Measurements from ENCODE around the gene SEC61G. TPM values are rescaled to one million over a fixed set of nuclear protein-coding genes. Genes with fewer than 3 reads are reported as not detected.

Gene SEC61G
- polyA plus RNA-seq (2013, experiment 1 of 2; ENCODE audit: insufficient read length), result 392 TPM
- 308 TPM for polyA plus RNA-seq (2013, experiment 2 of 2; ENCODE audit: insufficient read length)

DNA sequence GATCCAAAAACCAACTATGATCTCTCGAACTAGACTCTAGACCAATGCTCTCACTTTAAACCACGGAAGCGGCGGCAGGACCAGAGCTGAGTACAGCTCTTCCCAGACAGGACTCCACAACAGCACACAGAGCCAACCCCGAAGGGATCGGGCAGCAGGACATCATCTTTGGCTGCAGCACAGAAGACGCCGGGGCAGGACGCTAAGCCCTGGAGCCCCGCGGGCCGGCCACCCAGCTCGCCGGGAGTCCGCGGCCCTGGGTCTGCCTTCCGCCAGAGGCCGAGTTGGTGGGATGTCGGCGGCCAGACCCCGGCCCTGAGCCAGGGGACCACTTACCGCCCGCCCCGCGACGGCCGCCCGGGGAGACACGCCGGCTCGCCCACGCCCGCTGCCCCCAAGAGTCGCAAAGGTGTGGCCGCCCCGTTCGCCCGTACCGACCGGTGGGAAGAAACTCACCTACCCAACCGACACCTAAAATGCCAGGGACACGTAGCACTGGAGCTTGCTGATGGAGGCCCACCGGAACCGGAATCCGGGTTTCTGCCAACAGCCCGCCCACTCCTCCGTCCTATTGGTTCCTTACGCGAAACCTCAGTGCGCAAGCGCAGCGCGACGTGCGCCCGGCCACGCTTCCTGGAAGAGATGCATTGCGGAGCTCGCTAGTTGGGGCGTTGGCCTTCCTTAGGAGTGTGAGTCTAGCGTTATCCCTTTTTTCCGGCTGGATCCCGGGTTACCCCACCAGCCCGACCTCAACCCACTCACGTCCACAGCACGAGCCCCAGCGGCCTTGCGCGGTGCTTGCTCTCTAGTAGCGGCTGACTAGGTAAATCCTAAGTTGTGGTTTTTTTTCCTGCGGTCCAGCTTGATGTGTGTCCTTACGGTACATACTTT is at the start of gene SEC61G:
Gene SEC61G (minus strand): TSS at position 510 of the 891 bp plus-strand sequence. CDS start 1,623 bp downstream, outside the sequence.
- peak; percentile 97 for DNase-seq

DNA sequence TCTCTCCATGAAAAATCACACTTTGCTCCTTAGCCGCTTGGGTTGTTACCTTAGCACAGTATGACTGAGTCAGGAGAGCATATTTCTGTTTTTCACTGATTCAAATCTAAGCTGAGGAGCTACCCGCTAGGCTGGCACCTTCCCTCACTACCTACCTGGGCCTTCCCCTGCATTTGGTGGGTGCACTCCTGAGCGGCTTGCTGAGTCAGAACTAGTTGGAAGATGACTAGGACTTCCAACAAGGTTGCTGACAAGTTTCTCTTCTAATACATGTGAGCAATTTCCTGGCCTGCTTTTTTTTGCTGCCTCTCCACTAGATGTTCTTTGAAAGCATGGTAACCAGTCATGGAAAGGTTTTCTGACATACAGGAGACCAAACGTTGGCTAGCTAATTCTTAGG is 43.8 kb upstream of the SEC61G start:
- DNase-seq, result peak; percentile 10

DNA sequence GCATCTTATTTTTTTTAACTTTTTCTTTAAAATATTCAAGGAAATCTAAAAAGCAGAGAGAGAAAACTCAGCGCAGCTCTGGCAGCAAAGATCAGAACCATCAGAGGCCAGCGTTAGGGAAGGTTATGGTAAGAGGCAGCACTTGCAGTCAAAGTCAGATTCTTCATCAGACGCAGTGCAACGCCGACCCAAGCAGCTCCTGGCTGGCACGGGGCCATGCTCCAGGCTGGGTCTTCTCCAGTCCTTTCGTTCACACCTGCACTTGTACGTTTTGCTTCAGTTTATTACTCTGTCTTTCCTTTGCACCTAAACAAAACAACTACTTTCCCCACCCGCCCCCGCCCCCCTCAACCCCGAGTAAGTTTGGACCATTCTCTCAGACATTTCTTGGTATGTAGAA is 43.1 kb upstream of the SEC61G start:
- DNase-seq, result no peak

DNA sequence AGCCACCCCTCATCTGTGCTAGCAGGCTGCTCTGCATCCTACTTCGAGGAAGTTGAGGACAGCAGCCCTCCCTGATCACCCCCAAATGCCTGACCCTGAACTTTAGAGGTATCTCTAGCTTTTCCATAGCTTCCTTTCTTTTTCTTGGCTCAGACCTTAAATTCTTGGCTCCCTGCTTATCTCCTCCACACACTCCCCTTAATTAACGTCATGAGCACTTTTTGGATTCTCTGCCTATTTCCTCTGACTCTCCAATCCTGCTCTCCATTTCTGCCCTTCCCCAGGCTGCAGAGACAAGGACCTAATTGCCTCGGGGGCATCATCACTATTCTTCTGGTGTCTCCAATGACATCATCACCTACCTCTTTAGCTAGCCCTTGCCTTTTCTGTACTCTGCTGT is 40.8 kb upstream of the SEC61G start:
- no peak for DNase-seq

DNA sequence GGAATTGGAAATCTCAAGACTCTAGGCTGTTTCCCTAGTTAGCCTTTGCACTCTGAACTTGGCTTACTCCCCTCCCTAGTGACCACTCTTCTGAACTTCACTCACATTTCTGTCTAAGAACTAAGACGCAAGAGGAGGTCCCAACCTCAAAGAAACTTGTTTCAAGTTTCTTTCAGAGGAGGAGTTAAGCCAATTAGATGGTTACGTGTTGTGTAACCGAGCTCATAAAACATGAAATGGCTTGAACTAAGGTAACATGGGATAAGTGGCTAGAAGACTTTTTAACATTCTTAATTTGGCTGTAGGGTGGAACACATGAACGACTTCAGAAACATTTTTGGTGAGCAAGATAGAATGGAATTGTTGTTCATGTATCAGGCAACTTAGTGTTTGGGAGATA is 39.5 kb upstream of the SEC61G start:
- no peak for DNase-seq

DNA sequence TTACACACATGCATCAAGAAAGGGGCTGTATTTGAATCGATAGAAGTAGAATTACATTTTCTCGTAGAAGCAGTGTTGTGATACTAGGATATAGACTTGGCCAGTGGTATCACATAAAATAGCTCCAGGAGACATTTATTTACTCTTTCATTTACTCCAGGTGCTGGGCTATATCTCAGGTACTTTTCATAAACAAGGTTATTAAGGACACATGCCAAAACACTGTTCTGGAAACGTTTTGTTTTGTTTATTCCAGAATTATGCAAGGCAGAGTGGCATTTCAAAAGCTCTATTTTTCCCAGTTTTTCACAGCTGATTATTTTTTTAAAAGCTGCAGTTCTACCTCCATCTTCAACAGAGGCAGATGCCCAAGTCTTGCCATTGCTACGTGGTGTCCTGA is 37.8 kb upstream of the SEC61G start:
- no peak for DNase-seq

DNA sequence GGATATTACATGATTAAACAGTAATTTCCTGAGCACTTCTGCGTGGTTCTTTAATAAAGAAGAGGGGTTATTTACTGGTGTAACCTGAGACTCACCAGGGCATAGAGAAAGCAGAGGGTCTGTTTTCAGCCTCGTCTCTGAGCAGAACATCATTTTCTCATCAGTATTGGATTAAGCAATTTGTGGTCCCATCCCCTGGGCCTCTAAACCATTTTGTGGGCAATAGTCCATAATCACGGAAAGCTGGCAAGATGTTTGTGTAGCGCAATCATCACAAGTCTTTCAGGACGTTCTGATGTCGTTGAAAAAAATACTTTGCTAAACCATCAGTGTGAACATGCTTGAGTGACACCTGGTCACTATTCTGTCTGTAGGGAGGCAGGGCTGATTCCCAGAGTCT is 37.1 kb upstream of the SEC61G start:
- no peak for DNase-seq

DNA sequence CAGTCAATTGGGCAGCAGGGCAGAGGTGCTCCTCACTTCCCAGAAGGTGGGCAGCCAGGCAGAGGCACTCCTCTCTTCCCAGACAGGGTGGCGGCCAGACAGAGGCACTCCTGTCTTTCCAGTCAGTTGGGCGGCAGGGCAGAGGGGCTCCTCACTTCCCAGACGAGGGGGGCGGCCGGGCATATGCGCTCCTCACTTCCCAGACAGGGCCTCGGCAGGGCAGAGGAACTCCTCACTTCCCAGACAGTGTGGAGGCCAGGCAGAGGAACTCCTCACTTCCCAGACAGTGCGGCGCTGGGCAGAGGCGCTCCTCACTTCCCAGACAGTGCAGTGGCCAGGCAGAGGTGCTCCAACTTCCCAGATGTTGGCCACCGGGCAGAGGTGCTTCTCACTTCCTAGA is 33.4 kb upstream of the SEC61G start:
- no peak for DNase-seq

DNA sequence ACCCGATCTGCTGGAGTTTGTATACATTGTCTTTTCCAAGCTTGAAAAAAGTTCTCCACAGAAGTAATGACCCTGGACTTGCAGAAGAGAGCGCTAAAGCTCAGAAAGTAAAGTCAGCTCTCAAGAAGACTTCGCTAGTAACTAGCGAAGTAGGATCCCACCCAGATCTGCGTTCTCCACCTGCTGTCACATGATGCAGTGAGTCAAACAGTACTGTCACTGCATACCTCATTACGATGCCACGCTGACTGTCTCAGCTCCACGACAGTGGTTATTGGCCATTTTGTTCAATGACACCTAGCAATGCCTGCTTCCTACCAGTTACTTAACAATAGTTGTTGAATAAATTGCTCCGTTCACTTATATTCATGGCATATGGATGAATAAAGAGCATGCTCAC is 29.7 kb upstream of the SEC61G start:
- DNase-seq, result peak; percentile 85

DNA sequence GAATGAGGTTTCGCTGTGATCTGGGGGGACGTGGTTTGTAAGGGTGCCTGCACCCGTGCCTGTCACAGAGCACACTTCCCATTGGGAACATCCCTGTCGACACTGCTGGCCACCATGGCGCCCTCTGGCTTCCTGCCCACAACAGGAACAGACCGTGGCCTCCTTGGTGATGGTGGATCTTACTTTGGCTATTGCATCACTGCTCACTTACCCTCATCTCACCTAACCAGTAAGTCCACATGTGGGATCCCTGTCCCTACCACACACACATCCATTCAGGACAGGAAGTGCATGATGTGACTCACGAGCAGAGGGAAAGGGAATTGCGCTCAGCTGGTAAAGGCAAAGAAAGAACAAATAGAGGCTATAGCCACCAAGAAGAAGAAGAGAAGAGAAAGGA is 26.2 kb upstream of the SEC61G start:
- no peak for DNase-seq

DNA sequence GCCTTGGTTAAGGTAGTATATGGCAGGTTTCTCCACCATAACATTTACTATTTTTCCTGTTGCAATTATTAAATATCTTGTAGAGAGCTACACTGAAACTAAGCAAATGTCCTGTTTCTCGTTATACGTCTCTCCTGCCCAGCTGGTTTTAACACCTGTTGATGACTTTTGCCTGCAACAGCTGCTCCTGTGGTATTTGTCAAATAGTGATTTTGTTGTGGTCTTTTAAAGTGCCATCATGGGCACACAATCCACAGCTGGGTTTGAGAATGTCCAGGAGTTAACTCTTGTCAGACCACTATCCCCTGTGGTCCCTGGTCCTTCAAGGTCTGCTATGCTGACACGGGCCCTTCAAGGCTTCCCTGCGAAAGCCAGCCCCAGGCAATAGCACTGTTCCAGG is 24.9 kb upstream of the SEC61G start:
- no peak for DNase-seq

DNA sequence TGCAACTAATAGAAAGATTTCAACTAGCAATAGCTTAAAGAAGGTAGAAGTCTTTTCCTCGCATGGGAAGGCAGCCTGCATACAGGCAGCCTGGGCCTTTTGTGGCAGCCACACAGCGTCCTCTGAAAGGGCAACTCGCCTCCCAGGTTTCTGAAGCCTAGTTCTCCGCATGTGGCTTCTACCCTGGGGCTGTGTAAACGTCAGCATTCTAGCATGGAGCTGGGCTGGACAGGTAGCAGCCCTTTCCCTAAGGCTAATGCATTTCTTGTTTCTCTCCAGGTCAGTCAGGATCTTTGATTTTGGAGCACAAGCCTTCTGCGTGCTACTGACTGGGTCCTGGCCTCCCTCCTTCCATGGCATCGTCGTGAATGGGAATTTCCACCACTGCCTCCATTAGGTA is 23.8 kb upstream of the SEC61G start:
- DNase-seq, result no peak

DNA sequence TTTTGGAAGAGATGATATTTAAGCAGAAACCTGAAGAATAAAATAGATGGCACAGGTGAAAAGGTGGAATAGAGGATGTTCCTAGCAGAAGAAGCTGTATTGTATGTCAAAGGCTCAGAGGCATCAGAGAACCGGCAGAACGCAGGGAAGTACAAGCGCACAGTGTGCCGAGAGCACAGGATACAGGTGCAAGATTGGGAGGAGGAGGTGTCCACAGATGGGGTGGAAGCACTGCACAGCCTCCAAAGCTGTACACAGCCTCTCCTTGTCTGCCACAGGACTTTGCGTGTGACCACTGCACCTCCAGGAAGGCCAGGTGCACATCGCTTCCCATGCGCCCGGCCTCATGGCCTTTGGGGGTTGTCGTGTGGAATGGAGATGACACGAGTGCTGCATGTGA is 23.3 kb upstream of the SEC61G start:
- DNase-seq, result no peak

DNA sequence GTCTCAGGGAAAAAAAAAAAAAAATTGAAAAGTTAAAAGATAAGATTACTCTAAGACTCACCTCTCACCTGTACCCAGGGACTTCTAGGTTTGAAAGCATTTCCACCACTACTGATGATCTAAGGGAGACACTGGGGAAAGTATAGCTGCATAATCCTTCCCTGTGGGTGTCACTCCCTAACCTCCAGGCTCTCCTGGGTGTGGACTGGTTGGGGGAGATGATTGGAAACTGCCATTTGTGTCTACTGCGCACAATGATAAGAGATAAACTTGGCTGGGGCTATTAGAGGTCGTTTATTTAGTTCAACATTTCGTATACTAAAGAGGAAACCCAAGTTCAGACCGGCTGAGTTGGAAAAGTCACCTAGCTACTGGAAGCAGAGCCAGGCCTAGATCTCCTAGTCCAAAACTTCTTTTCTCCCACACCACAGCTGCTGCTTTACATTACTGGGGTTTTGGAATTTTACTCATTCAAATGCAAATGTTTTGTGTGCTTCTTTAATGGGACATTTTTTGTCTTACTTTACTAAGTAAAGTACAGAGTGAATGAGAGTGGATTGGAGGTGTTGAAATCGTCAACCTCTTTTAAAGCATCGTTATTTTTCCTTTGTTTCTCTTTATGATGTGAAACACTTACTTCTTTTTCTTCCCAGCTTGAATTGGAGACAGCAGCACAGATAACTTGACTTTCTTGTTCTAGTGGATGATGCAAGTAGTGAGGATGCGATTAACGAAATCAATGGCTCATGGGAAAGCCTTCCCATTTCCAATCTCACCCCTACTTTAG is 22.3 kb upstream of the SEC61G start:
- no peak for DNase-seq

DNA sequence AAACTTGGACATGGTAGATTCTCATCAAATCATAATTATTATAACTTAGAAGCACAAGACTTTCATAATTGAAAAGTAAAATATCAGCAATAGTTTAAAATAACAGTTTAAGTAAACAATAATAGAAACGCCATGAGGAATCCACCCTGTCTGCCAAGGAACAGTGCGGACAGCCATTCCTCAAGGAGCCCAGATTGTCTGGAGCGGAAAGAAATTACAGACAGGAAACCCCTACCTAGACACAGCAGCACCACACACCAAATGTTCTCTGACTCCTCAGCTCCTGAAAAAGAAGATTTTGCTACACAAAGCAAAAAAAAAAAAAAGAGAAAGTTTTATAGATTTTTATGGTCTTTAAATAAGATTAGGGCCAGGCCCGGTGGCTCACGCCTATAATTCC is 21.5 kb upstream of the SEC61G start:
- no peak for DNase-seq

DNA sequence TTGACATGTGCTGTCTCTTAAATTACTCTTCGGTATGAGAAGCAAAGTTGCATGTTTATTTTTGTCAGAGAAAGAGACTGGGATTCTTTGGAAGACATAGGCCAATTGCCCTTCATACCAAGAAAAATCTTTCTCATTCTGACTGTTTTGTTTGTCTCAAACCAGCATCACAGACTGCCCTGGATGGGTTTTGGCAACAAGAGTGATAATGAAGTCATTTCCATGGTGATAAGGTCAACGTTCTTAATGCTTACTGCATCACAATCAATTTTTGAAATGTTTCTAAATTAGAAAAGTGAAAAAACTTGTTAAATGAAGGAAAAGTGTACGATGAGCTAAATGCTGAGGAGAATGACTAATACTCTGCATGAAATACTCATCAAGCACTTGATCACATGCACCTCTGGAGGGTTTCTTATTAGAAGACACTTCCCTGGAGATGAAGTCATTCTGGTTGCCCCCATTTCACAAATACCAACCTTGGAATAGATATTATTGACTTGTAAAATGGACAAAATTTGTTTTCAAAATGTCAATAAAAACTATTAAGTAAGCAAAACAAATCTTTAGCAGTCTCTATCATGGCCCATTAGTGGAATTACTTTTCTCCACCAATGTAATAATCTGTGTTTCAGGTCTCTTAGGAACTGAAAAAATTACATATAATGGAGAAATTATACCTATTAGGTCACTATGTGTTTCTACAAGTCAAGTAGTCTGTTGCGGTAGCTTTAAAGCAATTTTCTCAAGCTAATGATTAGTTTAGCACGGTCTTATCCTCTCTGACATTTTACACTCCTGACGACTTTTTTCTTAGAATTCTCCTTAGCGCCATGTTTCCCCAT is 19.9 kb upstream of the SEC61G start:
- no peak for DNase-seq

DNA sequence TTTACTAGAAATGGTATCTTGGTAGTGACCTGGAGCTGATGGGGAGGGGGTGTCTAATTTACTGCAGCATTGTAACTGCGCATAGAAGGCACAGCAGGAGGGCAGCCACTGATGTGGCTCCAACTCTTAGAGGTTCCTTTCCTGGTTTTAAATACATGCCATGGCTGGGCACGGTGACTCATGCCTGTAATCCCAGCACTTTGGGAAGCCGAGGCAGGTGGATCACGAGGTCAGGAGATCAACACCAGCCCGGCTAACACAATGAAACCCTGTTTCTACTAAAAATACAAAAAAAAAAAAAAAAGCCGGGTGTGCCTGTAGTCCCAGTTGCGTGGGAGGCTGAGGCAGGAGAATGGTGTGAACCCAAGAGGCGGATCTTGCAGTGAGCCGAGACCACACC is 19.2 kb upstream of the SEC61G start:
- no peak for DNase-seq

DNA sequence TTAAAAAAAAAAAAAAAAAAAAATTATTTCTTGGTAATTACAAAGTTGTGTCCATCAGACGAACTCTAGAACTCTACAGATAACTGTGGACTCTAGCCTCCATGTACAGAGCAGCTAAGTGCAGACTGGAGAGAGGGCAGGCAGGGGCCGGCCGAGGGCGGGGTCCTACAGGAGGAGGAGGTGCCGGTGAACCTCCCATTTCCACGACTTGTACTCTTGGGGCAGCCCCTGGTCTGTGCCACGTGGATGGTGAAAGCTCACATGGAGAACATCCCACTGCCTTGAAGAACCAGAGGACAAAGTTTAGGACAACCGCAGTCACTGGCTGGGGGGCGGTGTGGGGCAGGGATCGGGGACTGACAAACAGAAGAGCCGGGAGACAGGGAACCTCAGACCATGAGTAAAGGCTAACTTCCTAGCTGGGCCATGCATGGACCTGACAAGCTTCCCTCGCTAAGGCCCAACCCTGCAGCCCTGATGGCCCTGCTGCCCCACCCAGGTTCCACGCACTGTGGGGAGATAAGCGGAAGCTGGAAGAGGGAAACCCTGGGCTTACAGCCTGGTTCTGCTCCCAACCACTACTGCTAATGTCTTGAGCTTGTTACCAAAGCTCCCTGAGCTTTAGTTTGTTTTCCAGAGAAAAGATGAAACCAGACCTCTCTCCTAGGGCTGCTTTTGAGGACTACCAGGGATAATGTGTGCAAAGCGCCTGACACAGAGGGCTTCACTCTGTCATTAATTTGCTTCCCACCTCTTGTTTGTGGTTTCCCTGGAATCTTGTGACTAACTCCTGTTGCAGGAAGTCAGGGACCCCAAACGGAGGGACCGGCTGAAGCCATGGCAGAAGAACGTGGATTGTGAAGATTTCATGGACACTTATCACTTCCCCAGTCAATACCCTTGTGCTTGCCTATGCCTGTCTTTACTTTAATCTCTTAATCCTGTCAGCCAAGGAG is 16.1 kb upstream of the SEC61G start:
- no peak for DNase-seq

DNA sequence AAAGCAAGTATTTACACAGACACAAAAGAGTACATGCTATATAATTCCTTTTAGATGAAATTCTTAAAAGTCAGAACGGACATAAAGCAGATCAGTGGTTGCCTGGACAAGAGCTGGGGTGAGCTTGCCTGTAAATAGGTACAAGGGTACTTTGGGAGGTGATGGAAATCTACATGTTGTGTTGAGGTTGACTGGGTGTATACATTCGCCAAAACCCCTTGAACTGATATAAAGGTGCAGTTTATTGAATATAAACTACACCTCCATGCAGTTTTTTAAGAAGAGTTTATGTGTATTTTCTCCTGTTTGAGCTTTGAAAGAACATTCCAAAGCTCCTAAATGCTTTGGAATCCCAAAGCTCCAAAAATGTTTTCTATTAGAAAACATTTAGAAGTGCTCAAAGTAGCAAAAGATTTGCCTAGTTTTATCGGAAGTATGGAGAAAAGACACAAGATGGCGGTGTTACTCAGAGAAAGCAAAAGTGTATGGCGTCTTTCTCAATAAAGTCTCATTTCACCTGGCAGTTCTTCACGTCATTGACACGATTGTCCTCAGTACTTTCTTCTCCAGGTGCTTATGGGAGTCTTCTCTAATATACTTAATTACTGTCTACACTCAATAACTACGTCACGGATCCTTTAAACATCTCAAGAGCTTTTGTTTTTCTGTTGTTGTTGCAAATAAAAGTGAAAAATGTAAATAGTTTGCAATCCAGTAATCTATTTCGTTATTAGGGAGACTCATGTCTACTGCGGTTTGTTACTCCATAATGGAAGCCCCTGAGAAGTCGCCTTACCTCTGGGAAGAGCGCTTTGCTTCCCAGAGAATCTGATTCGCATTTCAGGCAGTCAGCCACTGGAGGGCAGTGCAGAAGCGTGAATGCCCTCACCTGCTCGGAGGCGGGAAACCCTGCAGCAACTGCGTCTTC is 14.7 kb upstream of the SEC61G start:
- DNase-seq, result peak; percentile 74

DNA sequence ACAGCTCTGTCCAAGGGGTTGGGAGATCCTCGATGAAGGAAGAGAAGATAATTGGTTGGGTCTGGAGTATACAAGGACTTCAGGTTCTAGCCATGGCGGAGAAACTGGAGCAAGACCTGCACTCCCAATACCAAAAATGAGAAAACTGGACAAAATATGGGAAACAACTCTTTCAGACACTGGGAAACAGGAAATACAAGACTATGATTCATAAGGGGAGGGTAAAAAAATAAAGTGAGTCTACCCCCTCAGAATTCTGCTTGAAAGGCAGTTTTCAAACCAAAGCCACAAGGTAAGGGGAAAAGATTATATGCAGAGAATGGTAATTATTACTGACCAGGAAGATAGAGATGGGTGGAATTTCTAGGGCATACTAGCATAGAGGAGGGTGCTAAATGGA is 10.2 kb upstream of the SEC61G start:
- DNase-seq, result peak; percentile 40
